Glomerular visceral epithelial cell (primary cell): Measurements from ENCODE around the gene EXOSC10.

Experiments used
- DNase-seq: peaks from one replicate; pipeline ENCODE4 v3.0.0-alpha.2; 2016; ENCODE audit errors: extremely low spot score

Gene EXOSC10

GRCh38 chr1:11099310-11100148 is at the start of gene EXOSC10:
Gene EXOSC10 (minus strand): TSS chr1:11099869. CDS start chr1:11099831, 38 bp downstream.
- DNase-seq, result peak; percentile 92

GRCh38 chr1:11147197-11147770 is 47.6 kb upstream of the EXOSC10 start:
- no peak for DNase-seq

- no peak for DNase-seq
Measured at GRCh38 chr1:11145741-11146140, 46.1 kb upstream of the EXOSC10 start.

- DNase-seq, result no peak
Measured at GRCh38 chr1:11144570-11145256, 45.0 kb upstream of the EXOSC10 start.

- no peak for DNase-seq
Measured at GRCh38 chr1:11143907-11144306, 44.2 kb upstream of the EXOSC10 start.

GRCh38 chr1:11143401-11143800 is 43.7 kb upstream of the EXOSC10 start:
- DNase-seq, result no peak

GRCh38 chr1:11142618-11143391 is 43.1 kb upstream of the EXOSC10 start:
- DNase-seq, result no peak

- no peak for DNase-seq
Measured at GRCh38 chr1:11138952-11139351, 39.3 kb upstream of the EXOSC10 start.

- no peak for DNase-seq
Measured at GRCh38 chr1:11138029-11138428, 38.4 kb upstream of the EXOSC10 start.

GRCh38 chr1:11134898-11135266 is 35.2 kb upstream of the EXOSC10 start:
- no peak for DNase-seq

GRCh38 chr1:11134251-11134897 is 34.7 kb upstream of the EXOSC10 start:
- DNase-seq, result peak; percentile 6

- no peak for DNase-seq
Measured at GRCh38 chr1:11132563-11133293, 33.1 kb upstream of the EXOSC10 start.

- no peak for DNase-seq
Measured at GRCh38 chr1:11131816-11132215, 32.1 kb upstream of the EXOSC10 start.

GRCh38 chr1:11130406-11130805 is 30.7 kb upstream of the EXOSC10 start:
- DNase-seq, result no peak

GRCh38 chr1:11129649-11130390 is 30.2 kb upstream of the EXOSC10 start:
- no peak for DNase-seq

- DNase-seq, result no peak
Measured at GRCh38 chr1:11126569-11126968, 26.9 kb upstream of the EXOSC10 start.

- DNase-seq, result no peak
Measured at GRCh38 chr1:11125931-11126330, 26.3 kb upstream of the EXOSC10 start.

- no peak for DNase-seq
Measured at GRCh38 chr1:11124965-11125364, 25.3 kb upstream of the EXOSC10 start.

- DNase-seq, result no peak
Measured at GRCh38 chr1:11116318-11116717, 16.6 kb upstream of the EXOSC10 start.

- no peak for DNase-seq
Measured at GRCh38 chr1:11114966-11115365, 15.3 kb upstream of the EXOSC10 start.
